ENCODE data around the gene MGAT4B.

- TF ChIP-seq, protein P1, sequence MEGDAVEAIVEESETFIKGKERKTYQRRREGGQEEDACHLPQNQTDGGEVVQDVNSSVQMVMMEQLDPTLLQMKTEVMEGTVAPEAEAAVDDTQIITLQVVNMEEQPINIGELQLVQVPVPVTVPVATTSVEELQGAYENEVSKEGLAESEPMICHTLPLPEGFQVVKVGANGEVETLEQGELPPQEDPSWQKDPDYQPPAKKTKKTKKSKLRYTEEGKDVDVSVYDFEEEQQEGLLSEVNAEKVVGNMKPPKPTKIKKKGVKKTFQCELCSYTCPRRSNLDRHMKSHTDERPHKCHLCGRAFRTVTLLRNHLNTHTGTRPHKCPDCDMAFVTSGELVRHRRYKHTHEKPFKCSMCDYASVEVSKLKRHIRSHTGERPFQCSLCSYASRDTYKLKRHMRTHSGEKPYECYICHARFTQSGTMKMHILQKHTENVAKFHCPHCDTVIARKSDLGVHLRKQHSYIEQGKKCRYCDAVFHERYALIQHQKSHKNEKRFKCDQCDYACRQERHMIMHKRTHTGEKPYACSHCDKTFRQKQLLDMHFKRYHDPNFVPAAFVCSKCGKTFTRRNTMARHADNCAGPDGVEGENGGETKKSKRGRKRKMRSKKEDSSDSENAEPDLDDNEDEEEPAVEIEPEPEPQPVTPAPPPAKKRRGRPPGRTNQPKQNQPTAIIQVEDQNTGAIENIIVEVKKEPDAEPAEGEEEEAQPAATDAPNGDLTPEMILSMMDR (IDR thresholded peaks at IDR 0.05; ENCODE audit: insufficient read depth, low read depth, low read length), result no peak
- no peak for TF ChIP-seq EZH2 (IDR thresholded peaks at IDR 0.05; ENCODE audit: insufficient read depth, low read length)
Measured at GRCh38 chr5:179777909-179778308, 28.8 kb downstream of the MGAT4B start.
